ENCODE measurements around the gene PLB1. TPM values are rescaled to one million over a fixed set of nuclear protein-coding genes. Genes with fewer than 3 reads are reported as not detected.

PLB1 gene
- total and polyA plus RNA-seq, 5 donors = 0.86 to 2.7 (median 2.2) TPM

- Histone ChIP-seq H3K4me3 (ENCODE audit: low read length) (no peak overlapping the region), H3K4me1 (ENCODE audit: control insufficient read depth, insufficient read depth, low read length) (no peaks in the 10 kb centered on the region), H3K27ac (ENCODE audit: low read length) (no peak overlapping the region), H3K27me3 (ENCODE audit: control insufficient read depth, insufficient read depth) (no peaks in the 10 kb centered on the region), H3K9me3 (ENCODE audit: control insufficient read depth, low read length) (no peaks in the 10 kb centered on the region)
- WGBS = 96% methylated on average over 9 of the region's 9 CpGs
- ATAC-seq (no peak), DNase-seq (no peak)
- intact Hi-C loops (cut with DNase I) = no loop called here
Measured at GRCh38 chr2:28538134-28538533, 42.3 kb downstream of the PLB1 start.

- H3K4me3 ChIP-seq (ENCODE audit: low read length) = no peak overlapping the region
- H3K4me1 ChIP-seq (ENCODE audit: control insufficient read depth, insufficient read depth, low read length) = no peaks in the 10 kb centered on the region
- intact Hi-C loops (cut with DNase I) = no loop called here
- no peaks in the 10 kb centered on the region for H3K9me3 ChIP-seq (ENCODE audit: control insufficient read depth, low read length)
- ATAC-seq (peak in 1 of 2 donors; percentile 15), DNase-seq (no peak)
- H3K27me3 ChIP-seq (ENCODE audit: control insufficient read depth, insufficient read depth) = no peaks in the 10 kb centered on the region
- WGBS = 90% methylated on average over 9 of the region's 9 CpGs
- no peak overlapping the region for H3K27ac ChIP-seq (ENCODE audit: low read length)
Measured at GRCh38 chr2:28538652-28539051, 42.8 kb downstream of the PLB1 start.

GRCh38 chr2:28539118-28539541 lies 43.3 kb downstream of the PLB1 start:
- 54% methylated on average over 14 of the region's 14 CpGs for WGBS
- no peaks in the 10 kb centered on the region for H3K27me3 ChIP-seq (ENCODE audit: control insufficient read depth, insufficient read depth)
- ATAC-seq = peak in 1 of 2 donors; percentile 53

GRCh38 chr2:28543316-28544035 lies 47.6 kb downstream of the PLB1 start:
- ATAC-seq = no peak
- 69% methylated on average over 20 of the region's 20 CpGs for WGBS

More at GRCh38 chr2:28539118-28539541, 43.3 kb downstream of the PLB1 start:
- no peaks in the 10 kb centered on the region for H3K4me1 ChIP-seq (ENCODE audit: control insufficient read depth, insufficient read depth, low read length)
- intact Hi-C loops (cut with DNase I) = no loop called here
- no peaks in the 10 kb centered on the region for H3K9me3 ChIP-seq (ENCODE audit: control insufficient read depth, low read length)
- DNase-seq = peak in 1 of 3 donors; percentile 49
- H3K4me3 ChIP-seq (ENCODE audit: low read length) = no peak overlapping the region
- H3K27ac ChIP-seq (ENCODE audit: low read length) = no peak overlapping the region

GRCh38 chr2:28544036-28544346 lies 48.1 kb downstream of the PLB1 start:
- intact Hi-C loops (cut with DNase I) = no loop called here
- H3K9me3 ChIP-seq (ENCODE audit: control insufficient read depth, low read length) = no peaks in the 10 kb centered on the region
- ATAC-seq = no peak
- H3K27ac ChIP-seq (ENCODE audit: low read length) = no peak overlapping the region
- H3K27me3 ChIP-seq (ENCODE audit: control insufficient read depth, insufficient read depth) = no peaks in the 10 kb centered on the region
- DNase-seq = peak in 1 of 3 donors; percentile 14
- WGBS = 71% methylated on average over 5 of the region's 5 CpGs
- H3K4me1 ChIP-seq (ENCODE audit: control insufficient read depth, insufficient read depth, low read length) = no peaks in the 10 kb centered on the region
- no peak overlapping the region for H3K4me3 ChIP-seq (ENCODE audit: low read length)

More at GRCh38 chr2:28543316-28544035, 47.6 kb downstream of the PLB1 start:
- no peak overlapping the region for H3K4me3 ChIP-seq (ENCODE audit: low read length)
- no peak overlapping the region for H3K27ac ChIP-seq (ENCODE audit: low read length)
- H3K4me1 ChIP-seq (ENCODE audit: control insufficient read depth, insufficient read depth, low read length) = no peaks in the 10 kb centered on the region
- H3K9me3 ChIP-seq (ENCODE audit: control insufficient read depth, low read length) = no peaks in the 10 kb centered on the region
- DNase-seq = peak in 1 of 3 donors; percentile 29
- intact Hi-C loops (cut with DNase I) = no loop called here
- no peaks in the 10 kb centered on the region for H3K27me3 ChIP-seq (ENCODE audit: control insufficient read depth, insufficient read depth)

GRCh38 chr2:28544405-28544921 lies 48.6 kb downstream of the PLB1 start:
- H3K4me1 ChIP-seq (ENCODE audit: control insufficient read depth, insufficient read depth, low read length) = no peaks in the 10 kb centered on the region
- DNase-seq = peak in 1 of 3 donors; percentile 30
- no peak overlapping the region for H3K27ac ChIP-seq (ENCODE audit: low read length)
- intact Hi-C loops (cut with DNase I) = no loop called here
- ATAC-seq = peak; percentile 7 to 58
- H3K4me3 ChIP-seq (ENCODE audit: low read length) = no peak overlapping the region
- H3K9me3 ChIP-seq (ENCODE audit: control insufficient read depth, low read length) = no peaks in the 10 kb centered on the region
- H3K27me3 ChIP-seq (ENCODE audit: control insufficient read depth, insufficient read depth) = no peaks in the 10 kb centered on the region
- 41% methylated on average over 8 of the region's 8 CpGs for WGBS

GRCh38 chr2:28544922-28545589 lies 49.2 kb downstream of the PLB1 start:
- Histone ChIP-seq H3K9me3 (ENCODE audit: control insufficient read depth, low read length) (no peaks in the 10 kb centered on the region), H3K27ac (ENCODE audit: low read length) (no peak overlapping the region)
- 67% methylated on average over 18 of the region's 18 CpGs for WGBS

GRCh38 chr2:28545590-28546200 lies 49.8 kb downstream of the PLB1 start:
- Histone ChIP-seq H3K4me3 (ENCODE audit: low read length) (no peak overlapping the region), H3K27me3 (ENCODE audit: control insufficient read depth, insufficient read depth) (no peaks in the 10 kb centered on the region), H3K9me3 (ENCODE audit: control insufficient read depth, low read length) (no peaks in the 10 kb centered on the region), H3K4me1 (ENCODE audit: control insufficient read depth, insufficient read depth, low read length) (no peaks in the 10 kb centered on the region), H3K27ac (ENCODE audit: low read length) (no peak overlapping the region)
- intact Hi-C loops (cut with DNase I) = no loop called here
- WGBS = 90% methylated on average over 9 of the region's 9 CpGs
- peak in 1 of 3 donors; percentile 14 for DNase-seq
- no peak for ATAC-seq

More at GRCh38 chr2:28544922-28545589, 49.2 kb downstream of the PLB1 start:
- Histone ChIP-seq H3K27me3 (ENCODE audit: control insufficient read depth, insufficient read depth) (no peaks in the 10 kb centered on the region), H3K4me3 (ENCODE audit: low read length) (no peak overlapping the region), H3K4me1 (ENCODE audit: control insufficient read depth, insufficient read depth, low read length) (no peaks in the 10 kb centered on the region)
- intact Hi-C loops (cut with DNase I) = no loop called here
- DNase-seq (peak in 1 of 3 donors; percentile 19), ATAC-seq (peak; percentile 40 to 59)

- Histone ChIP-seq H3K4me3 (ENCODE audit: low read length) (no peak overlapping the region), H3K4me1 (ENCODE audit: control insufficient read depth, insufficient read depth, low read length) (no peaks in the 10 kb centered on the region), H3K9me3 (ENCODE audit: control insufficient read depth, low read length) (no peaks in the 10 kb centered on the region), H3K27me3 (ENCODE audit: control insufficient read depth, insufficient read depth) (no peaks in the 10 kb centered on the region), H3K27ac (ENCODE audit: low read length) (no peak overlapping the region)
- WGBS = 52% methylated on average over 7 of the region's 7 CpGs
- intact Hi-C loops (cut with DNase I) = no loop called here
- ATAC-seq = no peak
- DNase-seq = peak in 1 of 3 donors; percentile 12
Measured at GRCh38 chr2:28546242-28546641, 50.4 kb downstream of the PLB1 start.

- Histone ChIP-seq H3K4me3 (ENCODE audit: low read length) (no peak overlapping the region), H3K4me1 (ENCODE audit: control insufficient read depth, insufficient read depth, low read length) (no peaks in the 10 kb centered on the region), H3K27me3 (ENCODE audit: control insufficient read depth, insufficient read depth) (no peaks in the 10 kb centered on the region), H3K27ac (ENCODE audit: low read length) (no peak overlapping the region), H3K9me3 (ENCODE audit: control insufficient read depth, low read length) (no peaks in the 10 kb centered on the region)
- ATAC-seq = no peak
- 84% methylated on average over 7 of the region's 7 CpGs for WGBS
- intact Hi-C loops (cut with DNase I) = no loop called here
- peak in 1 of 3 donors; percentile 16 for DNase-seq
Measured at GRCh38 chr2:28547223-28547860, 51.5 kb downstream of the PLB1 start.
